ENCODE data around the gene ERGIC3. TPM values are rescaled to one million over a fixed set of nuclear protein-coding genes. Genes with fewer than 3 reads are reported as not detected.

Gene ERGIC3
- total and polyA plus RNA-seq, 2 donors (not counting 3 experiments of a cell fraction or from before 2014, with no cell fraction given): 203 to 419 TPM

- DNase-seq (ENCODE audit: low read depth, low spot score) (no peak), FAIRE-seq (no peak)
- Histone ChIP-seq H3K27ac (ENCODE audit: insufficient read depth, low read depth, low read length) (no peak overlapping the region), H2AFZ (ENCODE audit: low read depth, low read length) (no peak overlapping the region), H4K20me1 (replicated peaks; ENCODE audit: control insufficient read depth, extremely low read depth, insufficient read depth, low read length) (no peaks in the 10 kb centered on the region), H3K36me3 (ENCODE audit: control insufficient read depth in 2 of 2, extremely low read depth in 1 of 2, insufficient read depth in 2 of 2, low read length in 2 of 2) (no peaks in the 10 kb centered on the region), H3K4me3 (replicated peaks in 1 of 3; ENCODE audit: insufficient read depth in 1 of 3, low read depth in 1 of 3, low read length in 3 of 3) (no peak overlapping the region), H3K79me2 (ENCODE audit: control insufficient read depth, insufficient read depth, low read length) (no peaks in the 10 kb centered on the region), H3K4me2 (ENCODE audit: insufficient read depth, low read length) (no peak overlapping the region), H3K27me3 (ENCODE audit: control insufficient read depth in 2 of 2, insufficient read depth in 2 of 2, low read length in 2 of 2) (peaks cover 13 to 17% of the 10 kb centered on the region in 2 experiments), H3K9me3 (replicated peaks; ENCODE audit: control insufficient read depth, insufficient read depth, low read length) (no peaks in the 10 kb centered on the region), H3K4me1 (ENCODE audit: control insufficient read depth, extremely low read depth, insufficient read depth, low read length) (peaks cover 8% of the 10 kb centered on the region), H3K9me1 (replicated peaks; ENCODE audit: control insufficient read depth, extremely low read depth, insufficient read depth, low read length) (no peaks in the 10 kb centered on the region), H3K9ac (replicated peaks; ENCODE audit: extremely low read depth, insufficient read depth, low read length) (no peak overlapping the region)
- dilution Hi-C loops (cut with MboI; ENCODE audit: extremely low pct_ligation_motif_present, low sequenced_read_pairs) (no loop called here), intact Hi-C loops (cut with micrococcal nuclease) (no loop called here)
- ChIA-PET POLR2A (no interaction called here), CTCF (interaction anchor here (1.2 kb wide), 1 partner anchor 14 kb away, joined by 3 read pairs; no protein-coding TSS in a partner anchor)
- no TSS peak for BruUV-seq (replicated peaks)
- TF ChIP-seq POLR2AphosphoS5 (IDR thresholded peaks at IDR 0.05; ENCODE audit: insufficient read depth, low read depth, low read length): no peak
- TF ChIP-seq, protein P1, sequence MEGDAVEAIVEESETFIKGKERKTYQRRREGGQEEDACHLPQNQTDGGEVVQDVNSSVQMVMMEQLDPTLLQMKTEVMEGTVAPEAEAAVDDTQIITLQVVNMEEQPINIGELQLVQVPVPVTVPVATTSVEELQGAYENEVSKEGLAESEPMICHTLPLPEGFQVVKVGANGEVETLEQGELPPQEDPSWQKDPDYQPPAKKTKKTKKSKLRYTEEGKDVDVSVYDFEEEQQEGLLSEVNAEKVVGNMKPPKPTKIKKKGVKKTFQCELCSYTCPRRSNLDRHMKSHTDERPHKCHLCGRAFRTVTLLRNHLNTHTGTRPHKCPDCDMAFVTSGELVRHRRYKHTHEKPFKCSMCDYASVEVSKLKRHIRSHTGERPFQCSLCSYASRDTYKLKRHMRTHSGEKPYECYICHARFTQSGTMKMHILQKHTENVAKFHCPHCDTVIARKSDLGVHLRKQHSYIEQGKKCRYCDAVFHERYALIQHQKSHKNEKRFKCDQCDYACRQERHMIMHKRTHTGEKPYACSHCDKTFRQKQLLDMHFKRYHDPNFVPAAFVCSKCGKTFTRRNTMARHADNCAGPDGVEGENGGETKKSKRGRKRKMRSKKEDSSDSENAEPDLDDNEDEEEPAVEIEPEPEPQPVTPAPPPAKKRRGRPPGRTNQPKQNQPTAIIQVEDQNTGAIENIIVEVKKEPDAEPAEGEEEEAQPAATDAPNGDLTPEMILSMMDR (IDR thresholded peaks at IDR 0.05; ENCODE audit: extremely low read depth in 1 of 2, insufficient read depth in 1 of 2, low read depth in 1 of 2, low read length in 2 of 2): no peak
- no peak for TF ChIP-seq MYC (IDR thresholded peaks at IDR 0.05; ENCODE audit: low read depth, low read length)
Measured at GRCh38 chr20:35597186-35597585, 55.3 kb downstream of the ERGIC3 start.

GRCh38 chr20:35598476-35598875, 56.6 kb downstream of the ERGIC3 start:
- Histone ChIP-seq H3K9ac (replicated peaks; ENCODE audit: extremely low read depth, insufficient read depth, low read length) (no peak overlapping the region), H3K36me3 (ENCODE audit: control insufficient read depth in 2 of 2, extremely low read depth in 1 of 2, insufficient read depth in 2 of 2, low read length in 2 of 2) (no peaks in the 10 kb centered on the region), H3K27me3 (ENCODE audit: control insufficient read depth in 2 of 2, insufficient read depth in 2 of 2, low read length in 2 of 2) (peaks cover 13 to 17% of the 10 kb centered on the region in 2 experiments), H3K27ac (ENCODE audit: insufficient read depth, low read depth, low read length) (no peak overlapping the region), H2AFZ (ENCODE audit: low read depth, low read length) (no peak overlapping the region), H3K4me2 (ENCODE audit: insufficient read depth, low read length) (no peak overlapping the region), H3K79me2 (ENCODE audit: control insufficient read depth, insufficient read depth, low read length) (no peaks in the 10 kb centered on the region), H3K9me1 (replicated peaks; ENCODE audit: control insufficient read depth, extremely low read depth, insufficient read depth, low read length) (no peaks in the 10 kb centered on the region), H4K20me1 (replicated peaks; ENCODE audit: control insufficient read depth, extremely low read depth, insufficient read depth, low read length) (no peaks in the 10 kb centered on the region), H3K4me1 (ENCODE audit: control insufficient read depth, extremely low read depth, insufficient read depth, low read length) (peaks cover 8% of the 10 kb centered on the region), H3K9me3 (replicated peaks; ENCODE audit: control insufficient read depth, insufficient read depth, low read length) (no peaks in the 10 kb centered on the region), H3K4me3 (replicated peaks in 1 of 3; ENCODE audit: insufficient read depth in 1 of 3, low read depth in 1 of 3, low read length in 3 of 3) (no peak overlapping the region)
- dilution Hi-C loops (cut with MboI; ENCODE audit: extremely low pct_ligation_motif_present, low sequenced_read_pairs): no loop called here
- BruUV-seq (replicated peaks): no TSS peak
- TF ChIP-seq, protein P2, sequence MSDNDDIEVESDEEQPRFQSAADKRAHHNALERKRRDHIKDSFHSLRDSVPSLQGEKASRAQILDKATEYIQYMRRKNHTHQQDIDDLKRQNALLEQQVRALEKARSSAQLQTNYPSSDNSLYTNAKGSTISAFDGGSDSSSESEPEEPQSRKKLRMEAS (IDR thresholded peaks at IDR 0.05; ENCODE audit: insufficient read depth, insufficient read length): no peak
- TF ChIP-seq GATA2 (IDR thresholded peaks at IDR 0.05; ENCODE audit: insufficient read depth, insufficient read length, low read depth, low read length) (no peak), POLR2AphosphoS5 (IDR thresholded peaks at IDR 0.05; ENCODE audit: insufficient read depth, low read depth, low read length) (no peak)
- TF ChIP-seq, protein P1 (IDR thresholded peaks at IDR 0.05; ENCODE audit: extremely low read depth in 1 of 2, insufficient read depth in 1 of 2, low read depth in 1 of 2, low read length in 2 of 2): no peak
- no peak for FAIRE-seq
- ChIA-PET POLR2A (no interaction called here), CTCF (interaction anchor here (1.4 kb wide), 1 partner anchor 34 kb away, joined by 3 read pairs; no protein-coding TSS in a partner anchor)
- intact Hi-C loops (cut with micrococcal nuclease): no loop called here
- no peak for DNase-seq (ENCODE audit: low read depth, low spot score)
